Amygdala (tissue), 56 donors: ENCODE measurements around the gene GJC2.

Source experiments
- DNase-seq, 56 donors: peaks; one replicate each; lab custom pipeline; 2025; lab: John Stamatoyannopoulos, UW

The GJC2 gene

DNA sequence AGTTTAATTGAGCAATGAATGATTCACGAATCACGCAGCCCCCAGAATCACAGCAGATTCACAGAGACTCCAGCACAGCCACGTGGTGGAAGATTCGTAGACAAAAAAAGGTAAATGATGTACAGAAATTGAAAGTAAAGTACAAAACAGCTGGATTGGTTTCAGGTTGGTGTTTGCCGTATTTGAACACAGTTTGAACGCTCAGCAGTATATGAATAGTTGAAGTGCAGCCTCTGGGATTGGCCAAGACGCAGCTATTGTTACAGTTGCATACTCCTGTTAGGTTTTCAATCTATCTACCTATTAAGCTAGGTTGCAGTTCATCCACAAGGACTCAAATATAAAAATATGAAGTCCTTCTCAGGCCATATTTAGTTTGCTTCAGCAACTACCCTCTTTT lies 37.6 kb upstream of the GJC2 start:
- no peak for DNase-seq

DNA sequence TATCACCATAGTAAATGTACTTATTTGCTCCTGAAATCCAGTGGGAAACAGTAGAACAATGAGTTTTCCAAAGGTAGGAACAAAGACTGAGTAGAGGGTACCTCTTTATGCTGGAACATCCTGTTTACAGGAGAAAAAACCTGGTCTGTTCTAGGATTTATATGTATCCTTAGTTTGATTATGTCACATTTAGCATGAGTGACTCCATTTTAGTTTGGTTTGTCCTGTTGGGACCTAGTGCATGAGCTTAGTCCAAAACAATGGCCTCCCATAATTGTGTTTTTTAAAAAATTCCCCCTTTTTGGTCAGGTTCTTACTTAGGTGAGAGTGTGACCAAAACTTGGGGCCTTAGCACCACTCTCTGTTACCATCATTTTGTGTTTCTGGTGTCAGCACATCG lies 37.1 kb upstream of the GJC2 start:
- no peak for DNase-seq

DNA sequence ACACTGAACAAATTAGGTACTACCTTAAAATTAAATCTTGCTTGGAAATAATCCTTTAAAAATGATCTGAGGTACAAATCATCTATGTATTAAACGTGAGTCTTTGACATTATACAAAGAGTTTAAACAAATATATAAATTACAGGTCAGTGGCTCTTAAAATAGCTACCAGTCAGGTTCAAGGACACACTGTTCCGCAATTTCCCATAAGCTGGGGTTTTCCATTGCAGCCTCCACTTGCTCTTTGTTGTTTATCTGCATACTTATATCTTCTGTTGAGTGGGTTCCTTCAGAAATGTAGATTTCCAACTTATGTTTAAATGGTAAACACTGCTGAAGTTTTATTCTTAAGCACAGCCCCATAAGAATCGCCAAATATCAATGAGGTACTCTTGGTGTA lies 34.9 kb upstream of the GJC2 start:
- DNase-seq: no peak

DNA sequence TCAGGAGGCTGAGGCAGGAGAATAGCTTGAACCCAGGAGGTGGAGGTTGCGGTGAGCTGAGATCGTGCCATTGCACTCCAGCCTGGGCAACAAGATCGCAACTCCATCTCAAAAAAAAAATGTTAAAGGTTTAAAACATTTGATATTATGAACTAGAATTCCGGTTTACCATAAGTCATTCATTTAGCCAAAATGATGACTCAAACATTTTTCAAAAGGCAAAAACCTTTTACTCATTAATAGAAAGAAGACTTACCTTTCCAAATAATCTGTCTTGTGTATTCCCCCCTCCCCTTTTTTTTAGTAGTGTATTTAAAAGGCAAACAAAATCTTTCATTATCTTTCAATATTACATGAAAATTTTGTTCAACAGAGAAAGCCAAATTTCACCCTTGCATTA lies 32.4 kb upstream of the GJC2 start:
- DNase-seq: no peak

DNA sequence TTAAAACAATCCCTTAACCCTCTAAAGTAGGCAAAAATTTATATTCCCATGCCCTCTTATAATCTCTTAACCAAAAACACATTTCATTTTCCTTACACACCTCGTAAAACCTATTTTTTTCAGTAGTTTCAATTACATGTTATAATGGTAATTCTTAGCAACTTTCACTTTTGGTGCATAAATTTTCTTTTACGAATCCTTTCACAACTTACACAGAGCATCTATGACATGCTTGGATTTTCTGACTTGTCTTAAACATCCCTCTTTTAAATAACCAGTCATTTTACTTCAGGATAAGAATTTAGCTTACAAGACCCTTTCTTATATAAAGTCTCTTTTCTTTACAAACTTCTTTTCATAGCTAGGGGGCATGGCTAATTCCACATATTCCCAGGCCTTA lies 31.7 kb upstream of the GJC2 start:
- no peak for DNase-seq

DNA sequence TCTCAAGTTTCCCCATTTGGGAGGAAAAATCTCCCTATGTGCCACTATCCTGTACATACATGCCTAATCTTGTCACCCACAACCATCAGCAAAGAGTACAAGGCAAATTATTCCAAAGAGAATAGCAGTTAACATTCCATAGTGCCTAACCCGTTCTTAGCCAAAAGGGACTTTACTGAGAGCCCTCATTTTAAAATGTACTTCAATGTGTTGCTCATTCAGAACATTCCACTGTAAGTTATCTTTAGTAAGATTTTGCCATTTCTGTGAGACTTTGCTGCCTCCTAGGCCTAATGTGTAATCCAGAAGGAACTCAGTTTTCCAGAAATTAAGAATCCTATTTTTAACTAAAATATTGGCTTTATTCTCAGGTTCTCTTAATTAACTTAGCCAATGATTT lies 29.4 kb upstream of the GJC2 start:
- DNase-seq: no peak

DNA sequence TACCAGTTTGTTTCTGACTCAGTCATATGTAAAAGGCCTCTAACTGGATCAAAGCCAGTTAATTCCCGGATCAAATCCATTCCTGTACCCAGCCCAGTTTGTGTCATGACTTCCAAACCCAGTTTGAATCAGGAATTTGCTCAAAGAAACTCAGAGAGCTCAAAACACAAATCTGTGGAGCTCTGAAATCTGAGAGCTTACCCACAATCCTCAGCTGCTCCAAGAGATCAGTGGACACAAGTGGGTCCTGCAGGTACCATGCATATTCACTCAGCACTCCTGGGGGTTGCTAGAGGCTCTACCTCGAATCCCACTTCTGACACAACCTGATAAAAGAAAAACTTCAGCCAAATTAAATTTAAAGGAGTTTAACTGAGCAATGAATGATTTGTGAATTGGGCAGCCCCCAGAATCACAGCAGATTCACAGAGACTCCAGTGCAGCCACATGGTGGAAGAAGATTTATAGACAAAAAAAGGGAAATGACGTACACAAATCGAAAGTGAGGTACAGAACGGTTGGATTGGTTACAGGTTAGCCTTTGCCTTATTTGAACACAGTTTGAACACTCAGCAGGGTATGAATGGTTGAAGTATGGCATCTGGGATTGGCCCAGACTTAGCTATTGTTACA lies 28.8 kb upstream of the GJC2 start:
- no peak for DNase-seq

DNA sequence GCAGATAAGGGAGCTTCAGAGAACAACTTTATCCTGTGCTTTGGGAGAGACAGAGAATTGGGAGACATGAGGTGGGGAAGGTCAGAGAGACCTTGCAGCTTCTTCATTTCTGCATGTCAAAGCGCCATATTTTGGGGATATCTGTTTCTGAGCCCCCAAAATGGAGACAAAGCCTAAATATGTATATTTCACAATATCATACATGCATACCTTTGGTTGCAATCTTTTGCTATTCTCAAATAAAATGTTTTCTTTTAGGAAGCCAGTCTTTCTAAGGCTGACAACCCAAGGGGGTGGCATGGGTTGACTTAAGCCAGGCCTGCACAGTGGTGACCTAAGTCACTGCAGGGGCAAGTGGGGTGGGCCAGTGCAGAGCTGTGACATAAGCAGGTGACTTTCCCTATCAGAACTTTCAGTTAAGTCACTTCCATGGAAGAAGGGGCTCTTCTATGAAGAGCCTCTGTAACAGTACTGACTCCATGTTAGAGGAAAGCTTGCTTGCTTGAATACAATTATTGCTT lies 26.7 kb upstream of the GJC2 start:
- no peak for DNase-seq

DNA sequence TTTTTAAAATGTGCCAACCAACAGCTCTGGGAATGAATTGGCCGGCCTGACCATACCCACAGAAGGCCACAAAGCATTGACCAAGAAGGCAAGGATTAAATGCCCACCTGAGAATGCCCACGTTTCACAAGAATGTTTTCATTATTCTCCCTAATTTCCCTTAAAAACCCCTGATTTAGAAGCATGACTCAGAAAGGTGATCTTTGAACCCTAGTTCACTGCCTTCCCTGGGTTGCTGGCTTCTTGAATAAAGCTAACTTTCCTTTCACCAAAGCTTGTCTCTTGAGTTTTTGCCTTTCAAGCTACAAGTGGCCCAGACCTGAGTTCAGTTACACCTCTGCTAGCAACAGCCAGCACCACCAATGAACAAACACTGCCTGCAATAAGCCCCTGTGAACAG lies 26.2 kb upstream of the GJC2 start:
- DNase-seq: no peak

DNA sequence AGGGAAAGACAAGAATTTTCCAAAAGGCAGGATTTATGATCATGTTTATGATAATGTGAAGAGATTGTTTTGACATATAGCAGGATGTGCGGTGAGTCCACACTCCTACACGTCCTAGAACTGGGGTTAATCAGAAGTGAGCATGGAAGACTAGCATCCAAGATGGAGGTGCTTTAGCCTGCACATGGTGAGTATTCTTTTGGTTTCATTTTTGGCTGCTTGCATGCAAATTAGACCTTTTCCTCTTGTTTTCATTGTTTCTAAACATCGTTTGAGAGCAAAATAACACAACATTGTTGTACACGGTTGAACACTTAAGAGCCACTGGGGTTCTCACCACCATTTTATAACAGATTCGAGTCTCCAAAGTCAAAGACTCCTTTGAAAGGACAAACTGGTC lies 24.5 kb upstream of the GJC2 start:
- DNase-seq: no peak

DNA sequence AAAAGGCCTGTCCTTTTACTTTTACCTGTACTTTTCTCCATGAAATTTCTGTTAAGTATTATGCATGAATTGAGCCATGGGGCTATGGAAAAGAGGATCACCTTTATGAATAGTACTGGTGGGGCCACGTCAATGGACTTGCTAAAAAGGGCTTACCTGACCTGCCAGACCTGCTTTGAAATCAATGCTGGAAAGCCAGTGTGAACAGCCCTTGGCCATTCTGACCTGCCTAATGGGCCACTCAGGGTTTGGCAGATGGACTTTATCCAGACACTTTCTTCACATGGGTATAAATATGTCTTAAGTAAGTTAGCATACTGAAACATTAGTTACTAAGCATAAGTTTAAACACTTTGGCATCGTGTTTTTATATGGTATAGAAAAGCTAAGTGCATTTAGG lies 18.0 kb upstream of the GJC2 start:
- DNase-seq: no peak

DNA sequence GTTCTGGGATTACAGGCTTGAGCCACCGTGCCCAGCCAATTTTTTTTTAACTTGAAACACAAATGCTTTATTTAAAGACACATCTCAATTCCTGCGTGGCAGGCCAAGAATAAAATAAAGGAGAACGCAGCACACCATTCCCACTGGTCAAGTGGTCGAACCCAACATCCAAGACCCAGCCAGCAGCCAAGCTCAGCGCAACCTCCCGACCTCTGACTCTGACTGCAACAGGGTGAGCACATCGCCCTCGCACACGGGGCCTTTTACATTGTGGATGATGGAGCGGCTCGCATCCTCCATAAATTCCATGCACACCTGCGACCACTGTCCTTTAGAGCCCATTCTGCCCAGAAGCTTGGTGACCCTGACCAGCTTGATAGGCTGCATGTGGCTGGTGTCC lies 15.1 kb upstream of the GJC2 start:
- no peak for DNase-seq

DNA sequence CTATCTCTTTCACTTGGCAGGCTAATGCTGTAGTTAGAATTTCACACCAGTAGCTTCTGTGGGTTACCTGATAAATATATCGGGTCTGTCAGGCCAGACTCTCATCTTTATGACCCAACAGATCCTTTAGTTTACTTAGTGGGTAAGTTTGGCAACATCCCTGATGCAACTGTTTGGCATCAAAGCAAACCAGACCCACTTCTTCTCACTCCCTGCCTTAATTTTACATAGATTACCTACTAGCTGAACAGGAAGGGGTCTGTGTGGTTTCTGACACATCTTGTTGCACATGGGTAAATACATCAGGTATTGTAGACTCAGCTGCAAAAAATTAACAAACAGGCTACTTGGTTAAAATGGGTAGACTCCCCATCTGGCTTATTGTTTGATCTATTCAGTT lies 12.8 kb upstream of the GJC2 start:
- no peak for DNase-seq

DNA sequence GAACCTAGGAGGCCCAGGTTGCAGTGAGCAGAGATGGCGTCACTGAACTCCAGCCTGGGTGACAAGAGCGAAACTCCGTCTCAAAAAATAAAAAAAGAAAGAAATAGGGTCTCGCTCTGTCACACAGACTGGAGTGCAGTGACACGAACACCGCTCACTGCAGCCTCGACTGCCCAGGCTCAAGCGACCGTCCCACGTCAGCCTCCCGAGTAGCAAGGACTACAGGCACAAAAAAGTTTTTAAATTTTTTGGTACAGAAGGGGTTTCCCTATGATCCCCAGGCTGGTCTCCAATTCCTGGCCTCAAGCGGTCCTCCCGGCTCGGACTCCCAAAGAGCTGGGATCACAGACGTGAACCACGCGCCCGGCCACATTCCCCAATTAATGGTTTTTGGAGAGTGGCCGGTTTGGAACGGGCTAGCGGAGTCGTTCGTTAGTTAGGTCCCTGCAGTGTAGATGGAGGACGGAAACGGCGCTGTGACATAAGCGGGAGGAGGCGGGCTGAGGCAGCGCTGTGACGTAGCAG lies 10.3 kb upstream of the GJC2 start:
- no peak for DNase-seq

DNA sequence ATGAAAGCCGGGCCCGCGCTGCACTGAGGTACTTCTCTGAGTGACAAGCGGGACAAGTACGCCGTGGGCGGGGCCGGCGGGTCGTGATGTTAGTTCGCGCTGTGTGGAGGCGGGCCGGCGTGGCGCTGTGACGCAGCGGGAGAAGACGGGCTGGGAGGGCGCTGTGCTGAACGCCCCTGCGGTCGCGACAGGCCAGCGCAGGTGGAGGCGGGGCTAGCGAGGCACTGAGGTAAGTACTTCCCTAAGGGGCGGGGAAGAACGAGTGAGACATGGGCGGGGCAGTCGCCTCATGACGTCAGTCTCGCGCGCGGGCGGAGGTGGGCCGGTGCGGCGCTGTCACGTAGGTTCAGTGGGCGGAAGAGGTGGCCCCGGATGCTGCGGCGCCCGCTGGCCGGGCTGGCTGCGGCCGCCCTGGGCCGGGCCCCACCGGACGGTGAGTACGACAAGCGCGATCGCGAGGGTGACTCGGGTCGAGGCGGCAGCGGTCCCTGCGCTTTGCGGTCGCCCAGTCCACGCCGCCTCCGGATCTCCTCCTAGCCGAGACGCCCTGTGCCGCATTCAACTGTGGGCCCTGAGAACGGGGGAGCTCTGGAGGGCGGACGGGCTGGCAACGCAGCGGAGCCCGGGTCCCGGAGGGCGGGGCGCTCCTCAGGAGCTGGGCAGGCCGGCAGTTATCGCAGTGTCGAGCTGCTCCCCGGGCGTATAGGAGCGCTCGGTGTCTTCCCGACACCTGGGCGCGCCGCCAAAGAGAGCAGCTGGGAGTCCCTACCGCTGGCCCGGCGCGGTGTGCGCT lies 9.6 kb upstream of the GJC2 start, which contains the start of gene GUK1:
Gene GUK1 (plus strand): TSS at position 349 of the 793 bp plus-strand sequence. CDS start 24 bp downstream, at position 373.
- DNase-seq: peak; percentile 59 to 100 (median 97)

DNA sequence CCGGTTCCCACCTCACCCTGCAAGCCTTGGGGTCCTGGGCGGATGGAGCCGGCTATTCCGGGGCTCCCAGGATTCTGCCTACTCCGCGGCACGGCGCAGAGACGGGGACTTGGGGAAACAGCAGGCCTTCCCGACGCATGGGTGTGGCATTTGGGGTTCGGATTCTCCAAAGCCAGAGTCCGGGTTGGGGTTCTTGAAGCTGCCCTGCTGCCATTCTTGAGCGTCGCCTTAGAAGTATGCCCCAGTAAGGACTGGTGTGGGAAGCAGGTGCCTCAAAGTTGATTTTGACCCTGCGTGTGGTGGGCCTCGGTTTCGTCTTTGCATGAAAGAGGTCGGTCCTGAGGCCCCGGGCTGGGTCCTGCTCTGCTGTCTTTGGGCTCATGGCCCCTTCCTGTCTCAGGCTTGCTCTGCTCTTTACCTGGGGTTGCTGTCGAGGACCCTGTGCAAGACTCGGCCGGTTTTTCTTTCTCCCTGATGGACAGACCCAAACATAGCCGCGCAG lies 9.0 kb upstream of the GJC2 start:
- DNase-seq: no peak

DNA sequence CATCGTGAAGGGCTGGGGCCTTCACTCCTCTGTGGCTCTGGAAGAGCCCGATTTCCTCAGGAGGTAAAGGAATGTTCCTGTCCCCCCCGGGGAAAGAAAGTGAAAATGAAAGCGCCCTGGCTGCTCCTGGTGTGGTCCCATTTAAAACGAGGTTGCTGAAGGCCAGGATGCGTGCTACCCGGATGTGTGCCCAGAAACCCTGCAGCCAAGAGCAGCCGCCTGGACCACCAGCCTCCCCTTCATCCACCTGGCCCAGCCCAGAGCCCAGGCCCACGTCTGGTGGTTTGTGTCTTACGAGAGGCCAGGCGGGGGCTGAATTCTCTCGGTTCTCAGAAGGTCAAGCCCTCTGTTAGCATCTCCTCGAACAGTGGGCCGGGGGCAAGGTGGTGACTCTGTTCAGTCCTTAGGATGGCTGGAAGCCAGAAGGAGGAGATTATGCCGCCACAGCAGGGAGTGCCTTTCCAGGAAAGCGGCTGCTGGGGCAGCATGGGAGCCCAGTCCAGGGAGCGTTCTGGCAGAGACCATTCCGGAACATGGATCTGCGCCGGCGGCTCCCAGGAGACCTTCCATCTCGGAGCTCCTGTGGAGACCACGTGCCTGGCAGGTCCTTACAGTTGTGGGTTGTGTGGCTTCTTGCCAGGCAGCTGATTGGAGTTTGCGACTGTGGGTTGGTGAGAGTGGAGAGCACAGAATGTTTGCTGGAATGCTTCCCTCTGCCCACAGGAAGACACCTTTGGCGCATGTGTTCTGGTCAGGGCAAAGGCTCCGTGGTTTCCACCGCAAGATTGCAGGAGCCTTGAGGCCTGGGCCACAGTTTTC lies 8.3 kb upstream of the GJC2 start:
- DNase-seq: peak in 13 of 56 donors; percentile 12 to 46 (median 35)

DNA sequence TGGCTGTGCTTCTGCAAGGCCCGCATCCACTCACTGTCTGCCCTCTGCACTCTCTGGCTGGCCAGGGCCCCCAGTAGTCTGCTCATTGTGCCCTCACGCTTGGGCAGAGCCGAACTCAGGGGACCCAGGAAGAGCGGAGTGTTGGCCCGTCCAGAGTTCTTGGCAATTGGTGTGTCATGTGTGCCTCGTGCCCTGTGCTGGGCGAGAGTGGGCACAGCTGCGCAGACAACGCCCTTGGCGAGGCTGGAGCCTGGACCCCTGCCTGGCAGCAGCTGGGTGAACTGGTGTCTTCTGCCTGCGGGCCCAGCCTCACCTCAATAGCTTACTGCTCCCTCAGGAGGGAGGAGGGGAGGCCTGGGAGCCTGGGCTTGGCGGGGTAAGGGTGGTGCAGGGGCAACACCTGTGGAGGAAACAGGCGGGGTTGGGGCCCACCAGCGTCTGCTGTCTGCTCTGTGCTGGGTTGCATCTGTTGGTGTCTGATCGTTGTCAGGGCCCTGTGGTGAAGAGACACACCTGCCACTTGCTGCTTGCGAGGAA lies 7.5 kb upstream of the GJC2 start:
- DNase-seq: no peak

DNA sequence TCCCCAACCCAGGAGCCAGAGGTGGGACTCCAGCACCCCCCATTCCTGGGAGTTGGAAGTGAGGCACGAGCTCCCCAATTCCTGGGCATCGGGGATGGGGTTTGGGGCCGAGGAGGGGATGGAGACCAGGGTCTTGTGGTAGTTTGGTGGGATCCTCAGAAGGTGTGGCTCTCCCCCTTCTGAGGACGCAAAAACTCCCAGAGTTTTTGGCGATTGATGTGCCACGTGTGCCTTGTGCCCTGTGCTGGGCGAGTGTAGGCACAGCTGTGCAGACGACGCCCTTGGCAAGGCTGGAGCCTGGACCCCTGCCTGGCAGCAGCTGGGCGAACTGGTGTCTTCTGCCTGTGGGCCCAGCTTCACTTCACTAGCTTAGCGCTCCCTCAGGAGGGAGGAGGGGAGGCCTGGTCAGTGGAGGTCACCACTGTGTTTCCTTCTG lies 7.0 kb upstream of the GJC2 start:
- DNase-seq: peak in 6 of 56 donors; percentile 14 to 46 (median 37)

DNA sequence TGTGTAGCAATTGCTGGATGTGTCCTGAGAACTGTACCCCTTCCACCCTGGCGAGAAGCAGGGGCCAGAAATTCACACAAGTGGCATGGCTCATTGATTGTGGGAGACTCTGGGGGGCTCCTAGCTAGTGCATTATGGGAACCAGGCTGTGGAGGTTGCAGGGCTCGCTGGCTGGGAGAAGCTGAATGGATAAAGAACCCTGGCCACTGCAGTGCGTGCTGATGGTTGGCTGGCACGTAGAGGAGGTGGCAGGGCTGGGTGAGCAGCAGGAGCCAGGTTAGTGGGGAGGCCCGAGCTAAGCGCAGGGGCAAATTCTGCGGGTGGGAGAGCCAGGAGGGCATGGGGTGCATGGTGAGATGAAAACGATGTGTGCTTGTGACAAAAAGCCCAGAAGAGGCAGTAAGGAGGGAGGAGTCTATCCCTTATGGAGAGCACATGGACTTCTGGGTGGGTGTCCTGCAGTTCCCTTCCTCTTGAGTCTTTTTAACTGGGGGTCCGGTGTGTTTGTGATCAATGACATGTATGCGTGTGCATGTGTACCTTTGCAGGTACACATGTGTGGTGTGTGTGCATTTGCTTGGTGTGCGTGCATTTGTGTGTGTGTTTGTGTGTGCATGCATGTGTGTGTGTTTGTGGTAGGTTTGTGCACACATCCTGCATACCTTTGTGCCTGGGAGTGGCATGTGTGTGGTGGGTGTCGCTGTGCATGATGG lies 6.1 kb upstream of the GJC2 start:
- no peak for DNase-seq
